ENCODE measurements around the gene SSU72. TPM values are rescaled to one million over a fixed set of nuclear protein-coding genes. Genes with fewer than 3 reads are reported as not detected.
A peak's percentile ranks its signal among the peaks of the same experiment; 100 is the strongest.

The SSU72 gene
- total and polyA plus RNA-seq, 2 donors (not counting 1 experiment from before 2014, with no cell fraction given): 65.1 to 127 TPM

DNA sequence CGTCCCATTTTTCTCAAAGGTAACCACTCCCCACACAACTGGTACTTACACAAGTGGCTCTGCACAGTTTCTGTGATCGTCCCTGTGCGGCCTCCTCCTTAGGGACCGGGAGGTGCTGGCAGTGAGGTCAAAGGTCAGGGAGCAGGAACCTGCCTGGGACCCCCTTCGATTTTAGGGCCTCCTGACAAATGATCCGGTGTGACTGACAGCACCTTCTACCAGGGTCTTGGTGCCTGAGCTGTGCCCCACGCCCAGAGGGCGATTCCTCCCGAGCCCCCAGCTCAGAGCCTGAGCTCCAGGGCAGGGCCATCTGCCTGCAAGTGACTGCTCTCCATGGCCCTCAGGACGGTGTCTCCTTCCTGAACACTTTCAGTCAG, 22.4 kb downstream of the SSU72 start:
- no peak for DNase-seq (ENCODE audit: low read depth in 2 of 2)
- H3K9ac ChIP-seq (ENCODE audit: insufficient read depth, low read length): no peak overlapping the region
- H3K27me3 ChIP-seq (ENCODE audit: control insufficient read depth, insufficient read depth, low read length): no peaks in the 10 kb centered on the region
- no peak for TF ChIP-seq EZH2 (IDR thresholded peaks at IDR 0.05; ENCODE audit: low read length, missing control alignments)
- TF ChIP-seq, protein P1, sequence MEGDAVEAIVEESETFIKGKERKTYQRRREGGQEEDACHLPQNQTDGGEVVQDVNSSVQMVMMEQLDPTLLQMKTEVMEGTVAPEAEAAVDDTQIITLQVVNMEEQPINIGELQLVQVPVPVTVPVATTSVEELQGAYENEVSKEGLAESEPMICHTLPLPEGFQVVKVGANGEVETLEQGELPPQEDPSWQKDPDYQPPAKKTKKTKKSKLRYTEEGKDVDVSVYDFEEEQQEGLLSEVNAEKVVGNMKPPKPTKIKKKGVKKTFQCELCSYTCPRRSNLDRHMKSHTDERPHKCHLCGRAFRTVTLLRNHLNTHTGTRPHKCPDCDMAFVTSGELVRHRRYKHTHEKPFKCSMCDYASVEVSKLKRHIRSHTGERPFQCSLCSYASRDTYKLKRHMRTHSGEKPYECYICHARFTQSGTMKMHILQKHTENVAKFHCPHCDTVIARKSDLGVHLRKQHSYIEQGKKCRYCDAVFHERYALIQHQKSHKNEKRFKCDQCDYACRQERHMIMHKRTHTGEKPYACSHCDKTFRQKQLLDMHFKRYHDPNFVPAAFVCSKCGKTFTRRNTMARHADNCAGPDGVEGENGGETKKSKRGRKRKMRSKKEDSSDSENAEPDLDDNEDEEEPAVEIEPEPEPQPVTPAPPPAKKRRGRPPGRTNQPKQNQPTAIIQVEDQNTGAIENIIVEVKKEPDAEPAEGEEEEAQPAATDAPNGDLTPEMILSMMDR (conservative IDR thresholded peaks at IDR 0.05 in 1 of 2, IDR thresholded peaks at IDR 0.05 in 1 of 2; ENCODE audit: low read depth in 1 of 2, low read length in 2 of 2): no peak
- H3K4me2 ChIP-seq (ENCODE audit: extremely low read depth, insufficient read depth, low read length): no peak overlapping the region
- H2AFZ ChIP-seq (ENCODE audit: low read length): no peak overlapping the region
- no peaks in the 10 kb centered on the region for H4K20me1 ChIP-seq (ENCODE audit: control insufficient read depth, extremely low read depth, insufficient read depth, low read length)
- H3K4me1 ChIP-seq (ENCODE audit: control insufficient read depth, extremely low read depth, insufficient read depth, low read length): peaks cover 21% of the 10 kb centered on the region
- no peak overlapping the region for H3K4me3 ChIP-seq (replicated peaks in 1 of 4; ENCODE audit: control extremely low read depth in 1 of 4, insufficient read depth in 1 of 4, low read depth in 3 of 4, low read length in 4 of 4)
- no peaks in the 10 kb centered on the region for H3K9me3 ChIP-seq (ENCODE audit: control insufficient read depth, insufficient read depth, low read depth, low read length)
- peaks cover 29% of the 10 kb centered on the region for H3K79me2 ChIP-seq (ENCODE audit: control insufficient read depth, insufficient read depth, low read length)
- no peak overlapping the region for H3K27ac ChIP-seq (ENCODE audit: insufficient read depth, low read length)
- H3K36me3 ChIP-seq (ENCODE audit: control insufficient read depth, insufficient read depth, low read length): peaks cover 6% of the 10 kb centered on the region

DNA sequence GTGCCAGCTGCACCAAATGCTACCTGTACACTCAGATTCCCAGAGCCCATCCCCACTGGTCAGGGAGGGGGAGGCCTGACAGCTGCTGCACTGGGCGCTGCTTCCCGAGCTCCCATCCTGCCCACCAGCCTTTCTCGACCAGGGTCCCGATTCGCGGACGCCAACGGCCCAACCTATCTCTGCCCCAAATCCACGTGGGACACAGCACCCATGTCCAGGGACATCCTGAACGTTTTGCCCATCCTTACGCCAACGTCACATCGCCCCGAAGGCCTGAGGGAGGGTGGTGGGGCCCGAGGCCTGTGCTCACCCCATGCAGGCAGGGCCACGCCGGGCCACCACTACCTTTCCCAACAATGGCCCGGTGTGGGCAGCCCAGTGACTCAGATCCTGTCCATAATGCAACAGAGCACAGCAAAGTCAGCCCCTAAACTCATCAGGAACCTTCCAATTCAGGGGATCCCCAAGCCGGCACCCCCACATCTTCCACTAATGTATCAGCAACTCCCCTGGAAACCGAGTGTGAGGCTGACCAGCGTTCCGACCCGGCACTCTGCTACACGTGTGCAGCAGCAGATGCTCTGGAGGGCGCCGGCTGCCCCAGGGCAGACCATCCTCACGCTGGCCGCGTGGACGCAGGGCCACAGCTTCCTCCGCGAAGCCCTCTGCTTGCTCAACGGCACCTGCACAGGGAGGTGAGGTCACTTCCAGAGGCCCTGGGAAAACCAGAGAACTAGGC, 23.0 kb downstream of the SSU72 start:
- Histone ChIP-seq H3K27ac (ENCODE audit: insufficient read depth, low read length) (no peak overlapping the region), H3K9me3 (ENCODE audit: control insufficient read depth, insufficient read depth, low read depth, low read length) (no peaks in the 10 kb centered on the region), H4K20me1 (ENCODE audit: control insufficient read depth, extremely low read depth, insufficient read depth, low read length) (no peaks in the 10 kb centered on the region), H3K27me3 (ENCODE audit: control insufficient read depth, insufficient read depth, low read length) (no peaks in the 10 kb centered on the region), H3K36me3 (ENCODE audit: control insufficient read depth, insufficient read depth, low read length) (peaks cover 8% of the 10 kb centered on the region), H3K4me3 (replicated peaks in 1 of 4; ENCODE audit: control extremely low read depth in 1 of 4, insufficient read depth in 1 of 4, low read depth in 3 of 4, low read length in 4 of 4) (no peak overlapping the region), H3K4me2 (ENCODE audit: extremely low read depth, insufficient read depth, low read length) (no peak overlapping the region), H2AFZ (ENCODE audit: low read length) (no peak overlapping the region), H3K9ac (ENCODE audit: insufficient read depth, low read length) (no peak overlapping the region), H3K4me1 (ENCODE audit: control insufficient read depth, extremely low read depth, insufficient read depth, low read length) (peaks cover 21% of the 10 kb centered on the region), H3K79me2 (ENCODE audit: control insufficient read depth, insufficient read depth, low read length) (peaks cover 29% of the 10 kb centered on the region)
- no peak for DNase-seq (ENCODE audit: low read depth in 2 of 2)
- TF ChIP-seq, protein P1 (conservative IDR thresholded peaks at IDR 0.05 in 1 of 2, IDR thresholded peaks at IDR 0.05 in 1 of 2; ENCODE audit: low read depth in 1 of 2, low read length in 2 of 2): no peak
- TF ChIP-seq EZH2 (IDR thresholded peaks at IDR 0.05; ENCODE audit: low read length, missing control alignments): no peak

DNA sequence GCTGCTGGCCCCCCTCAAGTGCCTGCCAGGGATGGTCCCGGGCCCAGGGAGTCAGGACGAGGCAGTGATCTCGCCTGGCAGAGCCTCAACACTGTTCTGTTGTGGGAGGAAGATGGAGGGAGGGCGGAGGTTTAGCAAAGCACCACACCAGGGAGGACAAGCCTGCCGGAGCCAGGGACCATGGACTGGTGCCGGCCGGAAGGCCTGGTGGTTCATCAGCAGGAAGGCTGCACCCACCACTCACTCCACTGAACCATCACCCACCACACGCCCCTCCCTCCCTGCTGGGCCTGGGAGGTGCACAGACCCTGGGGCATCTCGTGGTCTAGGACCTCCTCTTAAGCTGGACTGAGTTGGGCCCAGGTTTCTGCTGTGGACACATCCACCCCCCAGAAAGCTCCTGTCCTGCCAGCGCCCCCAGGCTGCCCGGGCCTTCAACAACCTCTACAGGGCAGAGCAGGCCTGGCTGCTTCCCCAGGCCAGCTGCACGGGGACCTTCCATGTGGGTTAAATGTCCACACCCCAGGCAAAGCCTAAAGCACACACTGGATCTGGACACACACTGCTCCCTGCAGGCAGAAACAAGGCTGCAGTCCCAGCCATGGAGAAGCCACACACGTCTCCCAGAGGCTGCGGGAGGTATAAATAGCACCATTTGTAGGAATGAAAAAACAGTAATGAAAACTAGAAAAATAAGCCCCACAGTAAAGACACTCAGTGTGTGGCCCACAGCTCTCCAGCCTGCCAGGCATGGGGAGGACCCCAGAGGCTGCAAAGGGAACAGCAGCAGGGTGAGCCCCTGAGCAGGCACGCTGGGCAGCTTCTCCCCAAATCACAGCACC, 23.9 kb downstream of the SSU72 start:
- Histone ChIP-seq H3K9ac (ENCODE audit: insufficient read depth, low read length) (peak overlapping the region; percentile 7), H3K79me2 (ENCODE audit: control insufficient read depth, insufficient read depth, low read length) (peaks cover 28% of the 10 kb centered on the region), H3K4me3 (replicated peaks in 1 of 4; ENCODE audit: control extremely low read depth in 1 of 4, insufficient read depth in 1 of 4, low read depth in 3 of 4, low read length in 4 of 4) (no peak overlapping the region)

More for the DNA sequence above, 23.9 kb downstream of the SSU72 start:
- peaks cover 21% of the 10 kb centered on the region for H3K4me1 ChIP-seq (ENCODE audit: control insufficient read depth, extremely low read depth, insufficient read depth, low read length)
- no peaks in the 10 kb centered on the region for H3K9me3 ChIP-seq (ENCODE audit: control insufficient read depth, insufficient read depth, low read depth, low read length)
- no peak overlapping the region for H2AFZ ChIP-seq (ENCODE audit: low read length)
- TF ChIP-seq, protein P1 (conservative IDR thresholded peaks at IDR 0.05 in 1 of 2, IDR thresholded peaks at IDR 0.05 in 1 of 2; ENCODE audit: low read depth in 1 of 2, low read length in 2 of 2): peak; percentile 58 to 63
- TF ChIP-seq EZH2 (IDR thresholded peaks at IDR 0.05; ENCODE audit: low read length, missing control alignments): no peak
- no peaks in the 10 kb centered on the region for H3K27me3 ChIP-seq (ENCODE audit: control insufficient read depth, insufficient read depth, low read length)
- H4K20me1 ChIP-seq (ENCODE audit: control insufficient read depth, extremely low read depth, insufficient read depth, low read length): no peaks in the 10 kb centered on the region
- no peak overlapping the region for H3K4me2 ChIP-seq (ENCODE audit: extremely low read depth, insufficient read depth, low read length)
- peaks cover 8% of the 10 kb centered on the region for H3K36me3 ChIP-seq (ENCODE audit: control insufficient read depth, insufficient read depth, low read length)
- H3K27ac ChIP-seq (ENCODE audit: insufficient read depth, low read length): peak overlapping the region; percentile 0
- DNase-seq (ENCODE audit: low read depth in 2 of 2): peak in 1 of 2 donors; percentile 69

All from fibroblast of lung (primary cell).